Endothelial cell (in vitro differentiated cells): ENCODE results near the gene HDAC4. TPM values are rescaled to one million over a fixed set of nuclear protein-coding genes. Genes with fewer than 3 reads are reported as not detected.

Experiments
- DNase-seq: peaks from one replicate; pipeline ENCODE4 v3.0.0; 2021; ENCODE audit warnings: low spot score
- H3K27ac Mint-ChIP-seq: one replicate; pipeline ENCODE4 v1.8.0; 2021; ENCODE audit warnings: mixed read lengths, inconsistent platforms; ENCODE audit not compliant: unreplicated experiment
- H3K27me3 Mint-ChIP-seq: one replicate; pipeline ENCODE4 v1.8.0; 2021; ENCODE audit warnings: mild to moderate bottlenecking, moderate library complexity, mixed read lengths, inconsistent platforms; ENCODE audit not compliant: unreplicated experiment
- H3K36me3 Mint-ChIP-seq: one replicate; pipeline ENCODE4 v1.8.0; 2021; ENCODE audit warnings: mild to moderate bottlenecking, low read depth, mixed read lengths, inconsistent platforms; ENCODE audit not compliant: unreplicated experiment
- H3K4me1 Mint-ChIP-seq: one replicate; pipeline ENCODE4 v1.8.0; 2021; ENCODE audit warnings: mild to moderate bottlenecking, mixed read lengths, inconsistent platforms; ENCODE audit not compliant: unreplicated experiment
- H3K4me3 Mint-ChIP-seq: one replicate; pipeline ENCODE4 v1.8.0; 2021; ENCODE audit warnings: mild to moderate bottlenecking, mixed read lengths, inconsistent platforms; ENCODE audit not compliant: unreplicated experiment
- H3K9me3 Mint-ChIP-seq: one replicate; pipeline ENCODE4 v1.8.0; 2021; ENCODE audit warnings: mixed read lengths, inconsistent platforms; ENCODE audit not compliant: unreplicated experiment
- CTCF ChIP-seq: fragments of 200-600 bp; sonication (generic); IDR thresholded peaks from one replicate; pipeline ENCODE4 v1.5.0; 2021; ENCODE audit warnings: antibody characterized with exemption; ENCODE audit not compliant: unreplicated experiment
- total RNA-seq: library from RNA; stranded (reverse); fragmentation: NEBNext Ultra II Directional; extraction: Animal tissue kit (Norgen Biotek cat#: 25700); gene quantifications from one replicate; pipeline ENCODE4 v1.2.1, GENCODE V29; 2021; ENCODE audit not compliant: unreplicated experiment

Gene HDAC4
- total RNA-seq, 1 donor from 2014 or later: 26.0 TPM

DNA sequence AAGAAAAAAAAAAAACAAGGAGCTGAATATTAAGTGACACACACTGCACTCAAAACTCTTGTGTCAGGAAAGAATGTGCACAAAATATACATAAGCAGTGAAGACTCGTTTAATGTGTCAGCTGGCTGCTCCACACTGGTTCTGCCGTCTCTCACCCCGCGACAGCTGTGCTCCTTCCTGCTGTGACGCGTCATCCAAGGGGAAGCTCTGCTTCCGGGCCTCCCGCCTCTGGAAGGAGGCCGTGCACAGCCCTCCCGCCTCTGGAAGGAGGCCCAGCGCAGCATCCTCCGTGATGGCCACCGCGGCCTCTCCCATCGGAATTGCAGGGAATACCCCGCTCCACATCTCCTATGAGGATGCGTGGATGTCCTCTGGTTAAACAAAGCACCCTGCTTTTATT is 151.0 kb downstream of the HDAC4 start:
- H3K36me3 Mint-ChIP-seq: no peaks in the 10 kb centered on the region
- no peak overlapping the region for H3K4me3 Mint-ChIP-seq
- H3K27ac Mint-ChIP-seq: no peak overlapping the region
- TF ChIP-seq CTCF: no peak
- peaks cover 5% of the 10 kb centered on the region for H3K27me3 Mint-ChIP-seq
- no peak for DNase-seq
- H3K9me3 Mint-ChIP-seq: no peaks in the 10 kb centered on the region
- H3K4me1 Mint-ChIP-seq: peaks cover 21% of the 10 kb centered on the region

DNA sequence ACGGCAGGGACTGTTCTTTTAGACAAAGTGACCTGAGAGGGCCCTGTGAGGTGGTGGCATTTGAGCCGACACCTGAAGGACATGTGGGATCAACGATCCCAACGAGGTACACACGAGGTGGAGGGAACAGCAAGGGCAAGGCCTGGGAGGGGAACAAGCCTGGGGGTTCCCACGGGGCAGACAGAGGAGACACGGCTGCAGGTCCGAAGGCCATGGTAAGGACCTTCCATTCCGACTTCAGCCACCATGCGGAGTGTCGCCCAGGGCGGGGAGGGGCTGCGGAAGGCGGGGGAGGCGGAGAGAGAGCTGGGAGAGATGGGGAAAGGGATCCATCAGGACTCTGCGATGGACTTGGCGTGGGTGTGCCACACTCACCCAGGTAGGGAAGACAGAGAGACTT is 151.8 kb downstream of the HDAC4 start:
- H3K4me1 Mint-ChIP-seq: peaks cover 22% of the 10 kb centered on the region

DNA sequence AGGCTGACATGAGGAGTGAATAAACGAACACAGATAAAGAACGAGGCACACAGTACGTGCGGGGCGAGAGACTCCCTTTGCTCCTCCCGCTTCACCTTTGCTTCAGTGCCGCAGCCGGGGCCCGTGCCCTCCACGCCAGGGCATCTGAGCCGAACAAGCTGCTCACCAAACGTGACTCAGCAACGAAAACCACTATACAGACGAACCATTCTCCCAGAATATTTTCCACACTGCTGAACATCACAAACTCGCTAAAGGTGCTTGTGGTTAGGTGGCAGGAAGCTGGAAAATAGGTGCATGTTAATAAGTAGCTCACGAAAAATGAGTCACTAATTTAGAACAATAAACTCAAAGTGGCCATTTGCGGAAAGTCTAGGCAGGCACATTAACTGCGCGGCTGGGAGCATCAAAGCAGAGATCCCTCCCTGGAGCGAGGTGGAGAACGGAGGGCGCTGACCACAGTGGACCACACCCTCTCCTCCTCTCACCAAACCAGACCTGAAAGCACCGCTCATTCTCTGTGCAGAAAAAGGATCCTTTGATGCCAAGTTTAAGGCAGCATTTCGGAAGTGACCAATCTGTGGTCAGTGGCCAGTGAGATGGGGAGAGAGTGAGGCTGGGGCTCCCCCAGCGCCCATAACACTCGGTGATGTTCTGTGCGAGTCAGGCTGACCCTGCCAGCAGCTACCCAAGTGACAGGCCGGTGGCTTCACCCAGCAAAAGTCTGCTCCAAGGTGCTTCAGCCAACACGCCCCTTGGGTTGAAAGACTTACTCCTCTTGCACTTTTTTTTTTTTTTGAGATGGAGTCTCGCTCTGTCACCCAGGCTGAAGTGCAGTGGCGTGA is 153.2 kb downstream of the HDAC4 start:
- Mint-ChIP-seq H3K36me3 (no peaks in the 10 kb centered on the region), H3K4me1 (peaks cover 19% of the 10 kb centered on the region), H3K27ac (no peak overlapping the region), H3K9me3 (no peaks in the 10 kb centered on the region), H3K4me3 (no peak overlapping the region), H3K27me3 (peaks cover 5% of the 10 kb centered on the region)
- no peak for TF ChIP-seq CTCF
- no peak for DNase-seq

More for the DNA sequence above, 151.8 kb downstream of the HDAC4 start:
- Mint-ChIP-seq H3K27ac (no peak overlapping the region), H3K27me3 (peaks cover 5% of the 10 kb centered on the region), H3K9me3 (no peaks in the 10 kb centered on the region), H3K36me3 (no peaks in the 10 kb centered on the region), H3K4me3 (no peak overlapping the region)
- no peak for DNase-seq
- TF ChIP-seq CTCF: no peak

DNA sequence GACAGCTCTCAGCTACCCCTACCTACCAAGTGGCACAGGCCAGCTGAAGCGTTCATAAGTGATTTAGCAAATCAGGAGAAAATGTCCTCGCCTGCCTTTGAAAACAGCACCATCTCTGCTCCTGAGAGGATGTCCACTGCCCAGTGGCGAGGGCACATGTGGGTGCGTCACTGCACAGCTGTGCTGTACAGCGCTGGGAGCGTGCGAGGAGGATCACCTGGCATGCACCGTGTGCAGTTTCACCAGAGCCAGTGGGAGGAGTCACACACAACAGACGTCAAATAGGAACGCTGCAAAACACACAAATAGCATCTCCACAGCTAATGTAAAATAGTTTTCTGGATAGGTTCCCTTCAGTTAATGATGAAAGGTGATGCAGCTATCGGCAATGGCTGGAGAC is 154.1 kb downstream of the HDAC4 start:
- Mint-ChIP-seq H3K4me1 (peaks cover 19% of the 10 kb centered on the region), H3K9me3 (no peaks in the 10 kb centered on the region), H3K4me3 (no peak overlapping the region), H3K27me3 (peaks cover 5% of the 10 kb centered on the region), H3K27ac (no peak overlapping the region), H3K36me3 (no peaks in the 10 kb centered on the region)
- no peak for DNase-seq
- no peak for TF ChIP-seq CTCF
